Astrocyte (in vitro differentiated cells and primary cell): ENCODE data around the gene BTBD2. TPM values are rescaled to one million over a fixed set of nuclear protein-coding genes. Genes with fewer than 3 reads are reported as not detected.

Source experiments
- DNase-seq: peaks from one replicate; pipeline ENCODE4 v3.0.0-alpha.2; 2010; ENCODE audit warnings: low read depth
- FAIRE-seq: peaks from 2 replicates; lab custom pipeline; 2011; peaks lifted over from hg19 to GRCh38; lab: Jason Lieb, UNC
- H2AFZ ChIP-seq: 2 replicates; pipeline ENCODE4 v1.6.0; 2012; ENCODE audit warnings: low read depth, low read length, inconsistent platforms
- H3K27ac ChIP-seq: 2 replicates; pipeline ENCODE4 v1.5.1; 2011; ENCODE audit warnings: low read depth, low read length, inconsistent platforms
- H3K27me3 ChIP-seq: 2 replicates; pipeline ENCODE4 v1.6.0; 2011; ENCODE audit warnings: low read length, inconsistent platforms; ENCODE audit not compliant: insufficient read depth
- H3K36me3 ChIP-seq: 2 replicates; pipeline ENCODE4 v1.5.1; 2011; ENCODE audit warnings: low read length, inconsistent platforms; ENCODE audit not compliant: insufficient read depth
- H3K4me1 ChIP-seq: 2 replicates; pipeline ENCODE4 v1.5.1; 2011; ENCODE audit warnings: low read length, inconsistent platforms; ENCODE audit not compliant: insufficient read depth
- H3K4me2 ChIP-seq: 2 replicates; pipeline ENCODE4 v1.6.0; 2012; ENCODE audit warnings: low read length, inconsistent platforms
- H3K4me3 ChIP-seq: 2 replicates; pipeline ENCODE4 v1.5.1; 2011; ENCODE audit warnings: low read depth, mild to moderate bottlenecking, low read length, inconsistent platforms; ENCODE audit not compliant: insufficient read depth
- H3K79me2 ChIP-seq: 2 replicates; pipeline ENCODE4 v1.6.0; 2012; ENCODE audit warnings: mild to moderate bottlenecking, low read length, inconsistent platforms; ENCODE audit not compliant: insufficient read depth
- H3K9ac ChIP-seq: 2 replicates; pipeline ENCODE4 v1.6.0; 2012; ENCODE audit warnings: mild to moderate bottlenecking, low read length, inconsistent platforms
- H3K9me3 ChIP-seq: 2 replicates; pipeline ENCODE4 v1.5.1; 2012; ENCODE audit warnings: low read depth, mild to moderate bottlenecking, low read length, inconsistent platforms; ENCODE audit not compliant: insufficient read depth
- H4K20me1 ChIP-seq: 2 replicates; pipeline ENCODE4 v1.6.0; 2012; ENCODE audit warnings: low read length, inconsistent platforms; ENCODE audit not compliant: insufficient read depth
- H3K27ac Mint-ChIP-seq: one replicate; pipeline ENCODE4 v1.8.0; 2021; ENCODE audit warnings: mild to moderate bottlenecking, mixed read lengths; ENCODE audit not compliant: unreplicated experiment
- H3K27me3 Mint-ChIP-seq: one replicate; pipeline ENCODE4 v1.8.0; 2021; ENCODE audit warnings: low read depth, mixed read lengths; ENCODE audit not compliant: unreplicated experiment
- H3K36me3 Mint-ChIP-seq: one replicate; pipeline ENCODE4 v1.8.0; 2021; ENCODE audit warnings: low read depth, mixed read lengths; ENCODE audit not compliant: unreplicated experiment
- H3K4me1 Mint-ChIP-seq: one replicate; pipeline ENCODE4 v1.8.0; 2021; ENCODE audit warnings: low read depth, mixed read lengths; ENCODE audit not compliant: unreplicated experiment
- H3K4me3 Mint-ChIP-seq: one replicate; pipeline ENCODE4 v1.8.0; 2021; ENCODE audit warnings: mild to moderate bottlenecking, moderate library complexity, mixed read lengths; ENCODE audit not compliant: unreplicated experiment
- H3K9me3 Mint-ChIP-seq: one replicate; pipeline ENCODE4 v1.8.0; 2021; ENCODE audit warnings: mild to moderate bottlenecking, mixed read lengths; ENCODE audit not compliant: unreplicated experiment
- CTCF ChIP-seq: IDR thresholded peaks from 2 replicates; pipeline ENCODE4 v1.5.1; 2011; ENCODE audit warnings: low read depth, mild to moderate bottlenecking, inconsistent platforms, low read length, moderate library complexity; ENCODE audit not compliant: insufficient read depth
- EZH2 ChIP-seq: IDR thresholded peaks from 2 replicates; pipeline ENCODE4 v1.6.1; 2012; ENCODE audit warnings: mild to moderate bottlenecking, low read length, inconsistent platforms; ENCODE audit not compliant: insufficient read depth
- total RNA-seq: library from RNA; stranded (reverse); gene quantifications from 2 replicates; pipeline ENCODE4 v1.2.1, GENCODE V29; 2021

The BTBD2 gene
- total RNA-seq, 1 donor from 2014 or later = 53.7 TPM

DNA sequence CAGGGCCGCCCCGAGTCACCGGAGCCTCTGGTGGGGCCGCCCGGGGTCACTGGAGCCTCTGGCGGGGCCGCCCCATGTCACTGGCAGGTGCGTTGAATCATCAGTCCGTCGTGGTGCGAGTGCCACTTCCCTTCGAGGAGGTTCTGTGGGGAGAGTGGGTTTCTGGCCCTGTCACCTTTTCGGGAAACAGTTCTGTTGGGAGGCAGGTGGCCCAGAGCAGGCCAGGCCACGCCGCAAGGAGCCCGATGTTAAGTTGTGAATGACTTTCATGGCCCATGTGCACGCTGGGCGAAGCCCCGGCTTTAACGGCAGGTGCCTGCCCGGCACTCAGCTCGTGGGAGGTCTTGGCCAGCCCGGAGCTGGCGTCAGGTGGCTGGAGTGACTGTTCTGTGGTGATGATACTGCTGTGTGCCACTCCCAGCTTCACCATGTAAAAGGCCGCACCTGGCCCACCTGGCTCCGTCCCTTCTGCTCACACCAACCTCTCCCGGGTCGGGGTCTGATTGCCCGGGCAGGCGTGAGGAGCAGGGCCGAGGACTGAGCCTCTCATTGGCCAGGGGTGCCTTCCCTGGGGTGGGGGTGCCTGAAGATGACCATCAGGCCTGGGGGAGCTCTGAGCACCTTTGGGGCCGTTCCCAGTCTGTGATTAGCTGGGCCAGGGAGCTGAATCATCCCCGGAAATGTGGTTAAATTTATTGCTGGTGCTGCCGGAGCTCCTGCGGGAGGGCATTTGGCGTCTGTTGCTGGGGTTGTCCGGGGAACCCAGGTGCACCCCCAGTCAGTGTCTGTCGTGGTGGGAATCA is 45.3 kb downstream of the BTBD2 start:
- Mint-ChIP-seq H3K4me3 (no peak overlapping the region), H3K27ac (no peak overlapping the region), H3K9me3 (no peaks in the 10 kb centered on the region), H3K4me1 (peaks cover 4% of the 10 kb centered on the region), H3K27me3 (no peaks in the 10 kb centered on the region), H3K36me3 (peaks cover 13% of the 10 kb centered on the region)
- H3K27me3 ChIP-seq = no peaks in the 10 kb centered on the region
- no peak overlapping the region for H3K4me3 ChIP-seq
- peaks cover 68% of the 10 kb centered on the region for H3K79me2 ChIP-seq
- H2AFZ ChIP-seq = no peak overlapping the region
- H3K27ac ChIP-seq = no peak overlapping the region
- H3K4me2 ChIP-seq = no peak overlapping the region
- no peak overlapping the region for H3K9ac ChIP-seq
- H4K20me1 ChIP-seq = peaks cover 78% of the 10 kb centered on the region
- H3K4me1 ChIP-seq = no peaks in the 10 kb centered on the region
- DNase-seq (peak; percentile 10), FAIRE-seq (no peak)
- no peaks in the 10 kb centered on the region for H3K9me3 ChIP-seq
- no peaks in the 10 kb centered on the region for H3K36me3 ChIP-seq
- TF ChIP-seq CTCF (no peak), EZH2 (no peak)

- Mint-ChIP-seq H3K4me1 (peaks cover 4% of the 10 kb centered on the region), H3K4me3 (no peak overlapping the region), H3K9me3 (no peaks in the 10 kb centered on the region), H3K27me3 (no peaks in the 10 kb centered on the region), H3K36me3 (peaks cover 11% of the 10 kb centered on the region), H3K27ac (no peak overlapping the region)
- H3K4me1 ChIP-seq = no peaks in the 10 kb centered on the region
- no peak overlapping the region for H3K4me2 ChIP-seq
- H3K79me2 ChIP-seq = peaks cover 60% of the 10 kb centered on the region
- H3K4me3 ChIP-seq = no peak overlapping the region
- FAIRE-seq (no peak), DNase-seq (no peak)
- no peaks in the 10 kb centered on the region for H3K27me3 ChIP-seq
- H3K9ac ChIP-seq = no peak overlapping the region
- H3K9me3 ChIP-seq = no peaks in the 10 kb centered on the region
- TF ChIP-seq CTCF = no peak
- TF ChIP-seq EZH2 = no peak
- H3K27ac ChIP-seq = no peak overlapping the region
- no peak overlapping the region for H2AFZ ChIP-seq
- peaks cover 74% of the 10 kb centered on the region for H4K20me1 ChIP-seq
- no peaks in the 10 kb centered on the region for H3K36me3 ChIP-seq
These were observed 46.1 kb downstream of the BTBD2 start for GRCh38 chr19:1969176-1970002.
